HG03196 (cell line): ENCODE results near the gene TEN1.

Source experiments
- ATAC-seq: cut with Tn5 transposase; IDR thresholded peaks from one replicate; pipeline ENCODE4 v1.9.1; 2021; ENCODE audit not compliant: unreplicated experiment

Gene TEN1

GRCh38 chr17:76005263-76006149 lies 26.5 kb downstream of the TEN1 start:
- no peak for ATAC-seq

DNA sequence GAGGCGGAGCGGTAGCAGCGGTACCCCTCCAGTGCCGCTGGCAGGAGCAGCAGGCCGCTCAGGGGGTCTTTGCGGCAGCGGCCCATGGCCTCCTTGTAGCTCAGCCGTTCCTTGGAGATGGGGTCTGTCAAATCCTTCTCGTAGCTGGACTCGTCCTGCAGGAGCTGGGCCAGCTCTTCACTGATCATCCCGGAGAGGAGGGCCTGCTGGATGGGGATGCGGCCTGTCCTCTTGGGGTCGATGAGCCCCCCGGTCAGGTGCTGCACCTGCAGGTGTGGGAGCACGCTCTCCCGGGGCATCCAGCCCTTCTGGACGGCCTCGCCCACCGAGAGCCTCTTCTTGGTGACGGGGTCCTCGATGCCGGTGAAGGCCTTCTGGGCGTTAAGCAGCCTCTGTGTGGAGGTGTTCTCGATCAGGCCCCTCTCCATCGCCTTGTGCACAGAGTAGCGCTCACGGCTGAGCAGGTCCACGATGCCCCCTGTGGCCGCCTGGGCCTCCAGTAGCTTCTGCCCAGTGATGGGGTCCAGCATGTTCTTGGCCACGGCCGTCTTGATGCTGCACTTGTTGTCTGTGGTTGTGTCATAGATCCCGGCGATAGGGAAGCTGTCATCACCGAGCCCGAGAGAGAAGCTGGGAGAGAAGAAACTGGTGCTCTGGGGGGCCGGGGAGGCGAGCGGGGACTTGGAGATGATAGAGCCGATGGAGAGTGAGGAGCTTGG lies 28.2 kb downstream of the TEN1 start:
- no peak for ATAC-seq

DNA sequence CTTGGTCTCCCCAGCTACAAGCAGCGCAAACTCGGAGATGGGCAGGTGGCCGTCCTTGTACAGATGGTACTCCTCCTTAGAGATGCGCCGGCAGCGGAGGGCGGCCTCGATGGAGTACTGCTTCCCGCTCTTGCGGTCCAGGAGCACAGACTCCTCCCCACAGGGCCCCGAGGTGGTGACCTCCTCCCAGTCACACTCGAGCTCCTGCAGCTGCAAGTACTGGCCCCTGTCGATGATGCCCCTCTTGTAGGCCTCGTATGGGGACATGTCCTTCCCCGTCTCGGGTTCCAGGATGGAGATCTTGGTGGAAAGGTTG lies 28.8 kb downstream of the TEN1 start:
- no peak for ATAC-seq

GRCh38 chr17:76008208-76008607 lies 29.2 kb downstream of the TEN1 start:
- ATAC-seq: no peak

GRCh38 chr17:76008630-76009425 lies 29.8 kb downstream of the TEN1 start:
- no peak for ATAC-seq

- no peak for ATAC-seq
Measured at GRCh38 chr17:76009447-76009846, 30.4 kb downstream of the TEN1 start.

GRCh38 chr17:76009969-76010661 lies 31.1 kb downstream of the TEN1 start:
- ATAC-seq: no peak

DNA sequence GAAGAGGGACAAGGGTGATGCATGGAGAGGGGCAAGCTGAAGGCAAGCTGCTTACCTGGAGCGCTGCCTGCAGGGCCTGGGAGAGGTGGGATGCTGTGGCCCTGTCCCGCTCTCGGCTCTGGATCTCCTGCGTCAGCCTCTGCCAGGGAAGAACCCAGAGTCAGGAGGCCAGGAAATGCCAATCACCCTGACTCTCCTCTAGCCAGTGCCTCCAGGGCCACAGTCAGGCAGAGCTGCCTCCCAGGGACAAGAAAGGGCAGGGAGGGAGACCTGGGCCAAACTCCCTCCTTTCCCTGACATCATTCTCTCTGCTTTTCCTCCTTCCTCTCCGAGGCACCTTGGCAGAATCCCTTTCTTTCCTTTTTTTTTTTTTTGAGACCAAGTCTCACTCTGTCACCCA lies 32.9 kb downstream of the TEN1 start:
- no peak for ATAC-seq

DNA sequence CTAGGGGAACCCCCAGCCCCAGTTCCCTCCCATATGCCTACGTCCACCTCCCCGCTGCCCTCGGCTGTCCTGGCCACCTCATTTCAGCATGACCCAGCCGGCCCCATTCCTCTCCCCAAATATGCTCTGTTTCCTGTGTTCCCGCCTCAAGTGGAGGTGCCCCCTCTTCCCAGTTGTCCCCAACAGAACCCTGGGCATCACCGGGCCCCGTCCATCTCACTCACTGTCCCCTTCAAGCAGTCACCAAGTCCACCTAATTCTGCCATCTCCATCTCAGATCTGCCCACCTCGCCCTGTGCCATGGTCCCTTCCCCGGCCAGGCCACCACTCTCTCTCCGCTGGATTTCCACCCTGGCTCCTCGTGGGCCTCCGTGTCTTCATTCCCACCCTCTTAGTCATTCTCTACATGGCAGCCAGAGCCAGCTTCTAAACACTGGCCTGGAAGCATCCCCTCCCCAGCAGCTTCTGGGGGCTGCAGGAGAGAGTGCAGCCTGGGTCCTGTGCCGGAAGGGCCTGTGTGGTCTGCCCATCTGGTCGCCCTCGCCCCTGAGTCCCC lies 34.4 kb downstream of the TEN1 start:
- ATAC-seq: no peak

DNA sequence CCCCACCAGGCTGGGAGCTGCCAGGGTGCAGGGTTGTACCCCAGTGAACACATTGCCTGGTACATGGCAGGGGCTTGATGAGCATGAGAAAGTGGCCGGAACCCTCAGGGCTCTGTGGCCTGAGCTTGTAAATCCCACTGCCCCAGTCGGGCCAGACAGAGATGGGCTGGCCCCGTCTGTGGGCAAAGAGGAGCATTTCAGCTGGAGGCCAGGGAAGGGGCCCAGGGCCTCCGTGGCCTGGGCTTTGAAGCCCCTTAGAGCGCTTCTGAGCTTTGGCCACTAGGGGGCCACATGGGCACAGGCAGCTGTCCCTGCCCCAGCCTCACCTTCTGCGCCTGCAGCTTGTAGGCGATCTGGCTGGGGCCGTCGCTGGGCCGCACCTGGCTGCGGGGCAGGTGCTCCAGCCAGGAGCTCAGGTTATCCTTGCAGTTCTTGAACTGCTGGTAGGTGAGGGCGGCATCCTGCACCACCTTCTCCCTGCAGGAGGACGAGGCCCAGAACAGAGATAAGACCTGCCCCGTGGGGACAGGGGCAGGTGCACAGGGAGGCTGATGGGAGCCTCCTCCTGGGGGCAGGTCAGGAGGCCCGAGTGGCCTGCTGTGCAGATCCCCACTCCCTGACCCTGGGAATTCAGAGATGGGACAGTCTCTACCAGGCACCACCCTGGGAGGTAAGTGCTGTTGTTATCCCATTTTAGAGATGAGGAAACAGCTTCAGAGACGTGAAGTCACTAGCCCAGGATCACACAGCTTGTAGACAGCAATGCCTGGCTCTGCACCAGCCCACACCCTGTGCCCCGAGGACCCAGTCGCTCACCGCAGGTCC lies 35.3 kb downstream of the TEN1 start:
- ATAC-seq: no peak

DNA sequence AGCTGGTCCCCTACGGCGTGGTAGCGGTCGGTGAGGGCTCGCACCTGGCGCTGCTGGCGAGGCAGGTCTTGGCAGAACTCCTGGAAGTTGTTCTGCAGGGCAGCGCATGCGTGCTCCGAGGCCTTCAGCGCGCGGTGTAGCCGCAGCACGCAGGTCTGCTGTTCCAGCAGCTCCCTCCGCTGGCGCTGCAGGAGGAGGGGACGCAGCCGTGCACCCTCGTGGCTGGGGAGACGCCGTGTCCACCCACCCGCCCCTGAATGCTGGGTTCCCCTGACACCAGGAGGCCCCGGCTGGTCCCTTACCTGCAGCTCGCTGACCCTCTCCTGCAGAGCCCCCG lies 35.9 kb downstream of the TEN1 start:
- no peak for ATAC-seq

GRCh38 chr17:76017481-76018339 lies 38.7 kb downstream of the TEN1 start:
- no peak for ATAC-seq

DNA sequence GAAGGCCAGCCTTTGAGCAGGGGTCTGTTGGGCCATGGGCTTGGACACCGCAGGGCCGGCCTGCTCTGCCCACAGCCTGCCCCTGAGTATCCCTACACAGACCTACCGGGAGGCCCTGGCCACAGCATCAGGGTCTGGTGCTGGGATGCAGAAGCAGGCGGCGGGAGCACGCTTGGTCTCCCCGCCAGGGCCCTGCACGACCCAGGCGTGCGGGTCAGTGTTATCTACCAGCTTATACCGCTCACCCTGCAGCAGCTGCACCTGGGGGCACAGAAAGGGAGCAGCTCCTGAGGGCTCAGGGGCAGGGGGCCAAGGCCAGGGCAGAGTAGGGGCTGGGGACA lies 39.3 kb downstream of the TEN1 start:
- ATAC-seq: no peak

DNA sequence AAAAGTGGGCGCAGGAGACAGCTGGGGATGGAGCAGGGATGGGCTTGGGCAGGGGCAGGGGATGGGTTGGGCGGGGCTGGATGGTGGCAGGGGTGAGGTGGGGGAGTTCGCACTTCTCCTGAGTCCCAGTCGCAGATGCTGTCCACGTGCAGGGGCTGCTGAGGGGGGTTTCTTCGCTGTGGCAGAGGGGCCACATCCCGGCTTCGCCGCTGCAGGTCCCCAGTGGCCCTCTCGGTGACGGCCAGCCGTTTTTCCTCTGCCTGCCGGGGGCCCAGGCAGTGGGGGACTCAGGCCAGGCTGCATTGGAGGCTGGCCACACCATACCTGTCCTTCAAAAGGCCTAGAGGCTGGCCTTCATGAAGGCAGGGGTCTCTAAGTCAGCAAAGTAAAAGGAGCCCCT lies 39.8 kb downstream of the TEN1 start:
- ATAC-seq: no peak

DNA sequence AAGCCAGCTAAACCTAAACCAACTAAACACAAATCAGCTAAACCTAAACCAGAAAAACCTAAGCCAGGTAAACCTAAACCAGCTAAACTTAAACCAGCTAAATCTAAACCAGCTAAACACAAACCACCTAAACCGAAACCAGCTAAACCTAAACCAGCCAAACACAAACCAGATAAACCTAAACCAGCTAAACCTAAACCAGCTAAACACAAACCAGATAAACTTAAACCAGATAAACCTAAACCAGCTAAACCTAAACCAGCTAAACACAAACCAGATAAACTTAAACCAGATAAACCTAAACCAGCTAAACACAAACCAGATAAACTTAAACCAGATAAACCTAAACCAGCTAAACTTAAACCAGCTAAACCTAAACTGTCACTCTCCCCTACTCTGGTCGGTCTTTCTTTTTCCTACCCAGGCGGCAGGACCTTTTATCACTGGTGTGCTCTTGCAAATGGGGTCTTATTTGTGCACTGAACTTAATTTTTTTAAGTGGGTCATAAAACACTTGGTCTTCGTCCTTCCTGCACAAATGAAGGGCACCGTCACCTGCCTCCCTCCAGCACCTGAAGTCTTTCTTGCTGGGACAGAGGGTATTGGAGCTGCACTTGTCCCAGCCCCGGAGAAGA lies 40.9 kb downstream of the TEN1 start:
- ATAC-seq: no peak

DNA sequence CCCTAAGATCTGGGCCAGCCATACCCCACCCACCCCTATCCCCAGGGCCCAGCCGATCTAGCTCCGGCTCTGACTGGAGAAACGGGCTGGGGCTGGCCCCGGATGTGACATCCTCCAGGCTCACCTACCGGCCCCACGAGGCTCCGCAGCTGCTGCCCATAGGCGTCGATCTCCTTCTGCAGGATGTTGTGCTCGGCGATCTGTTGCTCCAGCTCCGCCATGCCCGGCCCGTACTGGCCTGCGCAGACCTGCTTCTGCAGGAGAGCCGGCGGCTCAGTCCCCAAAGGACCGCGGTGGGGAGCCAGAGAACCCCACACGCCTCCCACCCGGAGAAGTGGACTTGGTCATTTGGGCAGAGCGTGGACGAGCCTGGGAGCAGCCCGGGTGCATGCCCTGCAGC lies 43.2 kb downstream of the TEN1 start:
- no peak for ATAC-seq

DNA sequence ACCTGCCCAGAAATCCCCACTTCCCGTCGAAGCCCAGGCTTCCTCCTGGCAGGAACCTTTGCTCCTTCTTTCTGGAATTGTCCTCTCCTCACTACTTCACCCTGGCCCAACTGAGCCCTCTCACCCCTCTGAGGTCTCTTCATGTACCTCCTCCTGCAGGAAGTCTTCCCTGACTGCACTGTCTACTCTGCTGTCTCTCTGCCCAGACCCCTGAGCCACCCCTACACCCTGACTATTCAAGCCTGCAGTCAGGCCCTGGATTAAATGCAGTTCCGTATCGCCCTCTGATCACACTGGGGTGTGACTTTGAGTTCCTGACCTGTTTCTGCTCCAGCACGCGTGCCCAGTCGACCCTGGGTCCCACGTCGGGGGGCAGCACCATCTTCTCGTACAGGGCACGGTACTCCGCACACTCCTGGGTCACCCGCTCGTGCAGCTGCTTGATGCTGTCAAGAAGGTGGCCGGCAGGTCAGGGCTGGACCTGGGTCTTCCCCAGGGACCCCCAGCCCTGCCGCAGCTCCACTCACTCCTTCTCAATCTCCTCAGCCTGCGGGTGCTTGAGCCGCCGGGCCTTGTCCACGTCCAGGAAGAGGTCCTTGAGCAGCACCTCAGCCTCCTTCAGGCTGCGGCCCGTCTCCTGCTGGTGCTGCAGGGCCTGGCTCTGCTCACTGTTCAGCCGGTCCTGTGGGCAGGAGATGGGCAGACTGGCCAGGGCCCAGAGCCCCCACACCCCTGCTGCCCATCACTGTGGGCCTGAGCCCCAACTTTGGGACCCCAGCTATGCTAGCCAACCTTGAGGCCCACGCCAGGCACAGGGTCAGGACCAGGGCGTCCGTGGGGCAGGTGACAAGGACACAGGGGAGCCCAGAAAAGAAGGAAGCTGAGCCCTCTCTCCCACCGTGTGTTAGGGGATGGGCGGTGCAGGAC lies 44.2 kb downstream of the TEN1 start:
- no peak for ATAC-seq

GRCh38 chr17:76023900-76024237 lies 44.8 kb downstream of the TEN1 start:
- ATAC-seq: no peak
